ENCODE results near the gene CLIC6.

GRCh38 chr21:34688145-34688544 is 19.4 kb downstream of the CLIC6 start:
- peak; percentile 53 to 65 (median 59) for TF ChIP-seq CTCF (optimal IDR thresholded peaks at IDR 0.05 in 1 of 3, IDR thresholded peaks at IDR 0.05 in 1 of 3, conservative IDR thresholded peaks at IDR 0.05 in 1 of 3; ENCODE audit: extremely low read depth in 1 of 3, insufficient read depth in 2 of 3, low read length in 3 of 3)
- TF ChIP-seq EZH2 (IDR thresholded peaks at IDR 0.05; ENCODE audit: low read length) = no peak

Data from keratinocyte (primary cell).